HL-60 (cell line): ENCODE results near the gene RPIA.
A peak's percentile ranks its signal among the peaks of the same experiment; 100 is the strongest.

Source experiments
- DNase-seq, 2 experiments: peaks; one replicate each; pipeline ENCODE4 v3.0.0-alpha.2; 2010 to 2020; ENCODE audit warnings: low read depth in 1 of 2, low spot score in 1 of 2
- H3K27ac ChIP-seq: fragments of 250-450 bp; sonication (Bioruptor Pico); replicated peaks from 2 replicates; pipeline ENCODE4 v1.5.1; 2020; ENCODE audit warnings: mild to moderate bottlenecking, moderate library complexity
- H3K27me3 ChIP-seq: fragments of 250-450 bp; sonication (Bioruptor Pico); 2 replicates; pipeline ENCODE4 v1.5.1; 2021; ENCODE audit warnings: mild to moderate bottlenecking, moderate library complexity; ENCODE audit not compliant: insufficient read depth, poor library complexity, severe bottlenecking
- H3K4me3 ChIP-seq: replicated peaks from 2 replicates; pipeline ENCODE4 v1.5.1; 2011; ENCODE audit warnings: mild to moderate bottlenecking, control low read depth, low read length; ENCODE audit not compliant: insufficient read depth
- CTCF ChIP-seq: IDR thresholded peaks from one replicate; pipeline ENCODE4 v1.5.1; 2011; ENCODE audit warnings: low read length, control low read depth, inconsistent platforms; ENCODE audit not compliant: insufficient read depth
- GABPA ChIP-seq: IDR thresholded peaks from 2 replicates; pipeline ENCODE4 v1.6.1; 2012; ENCODE audit warnings: low read depth
- POLR2AphosphoS5 ChIP-seq: IDR thresholded peaks from 2 replicates; pipeline ENCODE4 v1.6.1; 2012; ENCODE audit warnings: low read depth
- SPI1 ChIP-seq: IDR thresholded peaks from 2 replicates; pipeline ENCODE4 v1.6.1; 2012; ENCODE audit warnings: low read depth, mild to moderate bottlenecking, borderline replicate concordance
- TF ChIP-seq, protein P1 (sequence below): IDR thresholded peaks from 2 replicates; pipeline ENCODE4 v1.6.1; 2012; ENCODE audit warnings: low read depth; ENCODE audit not compliant: insufficient replicate concordance

The RPIA gene

DNA sequence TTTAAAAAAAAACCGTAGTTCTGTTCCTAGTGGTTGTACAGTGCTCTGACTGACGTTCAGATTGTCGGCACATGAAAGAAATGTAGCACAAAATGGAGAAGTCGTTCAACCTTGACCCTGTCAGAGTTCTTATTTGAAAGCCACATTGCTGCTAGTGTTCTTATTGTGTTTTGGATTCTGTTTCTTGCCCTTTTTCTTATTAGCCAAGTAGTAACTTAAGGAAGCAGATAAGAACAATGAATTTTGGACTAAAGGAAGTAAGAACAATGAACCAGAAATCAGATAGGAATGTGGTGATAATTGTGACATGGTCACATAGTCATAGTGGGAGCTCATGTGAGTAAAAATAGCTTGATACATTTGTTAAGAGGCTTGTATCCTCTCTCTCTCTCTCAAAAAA is 45.9 kb downstream of the RPIA start:
- no peak for DNase-seq
- H3K4me3 ChIP-seq, result no peak overlapping the region
- H3K27me3 ChIP-seq, result no peaks in the 10 kb centered on the region
- no peak overlapping the region for H3K27ac ChIP-seq
- TF ChIP-seq, protein P1, sequence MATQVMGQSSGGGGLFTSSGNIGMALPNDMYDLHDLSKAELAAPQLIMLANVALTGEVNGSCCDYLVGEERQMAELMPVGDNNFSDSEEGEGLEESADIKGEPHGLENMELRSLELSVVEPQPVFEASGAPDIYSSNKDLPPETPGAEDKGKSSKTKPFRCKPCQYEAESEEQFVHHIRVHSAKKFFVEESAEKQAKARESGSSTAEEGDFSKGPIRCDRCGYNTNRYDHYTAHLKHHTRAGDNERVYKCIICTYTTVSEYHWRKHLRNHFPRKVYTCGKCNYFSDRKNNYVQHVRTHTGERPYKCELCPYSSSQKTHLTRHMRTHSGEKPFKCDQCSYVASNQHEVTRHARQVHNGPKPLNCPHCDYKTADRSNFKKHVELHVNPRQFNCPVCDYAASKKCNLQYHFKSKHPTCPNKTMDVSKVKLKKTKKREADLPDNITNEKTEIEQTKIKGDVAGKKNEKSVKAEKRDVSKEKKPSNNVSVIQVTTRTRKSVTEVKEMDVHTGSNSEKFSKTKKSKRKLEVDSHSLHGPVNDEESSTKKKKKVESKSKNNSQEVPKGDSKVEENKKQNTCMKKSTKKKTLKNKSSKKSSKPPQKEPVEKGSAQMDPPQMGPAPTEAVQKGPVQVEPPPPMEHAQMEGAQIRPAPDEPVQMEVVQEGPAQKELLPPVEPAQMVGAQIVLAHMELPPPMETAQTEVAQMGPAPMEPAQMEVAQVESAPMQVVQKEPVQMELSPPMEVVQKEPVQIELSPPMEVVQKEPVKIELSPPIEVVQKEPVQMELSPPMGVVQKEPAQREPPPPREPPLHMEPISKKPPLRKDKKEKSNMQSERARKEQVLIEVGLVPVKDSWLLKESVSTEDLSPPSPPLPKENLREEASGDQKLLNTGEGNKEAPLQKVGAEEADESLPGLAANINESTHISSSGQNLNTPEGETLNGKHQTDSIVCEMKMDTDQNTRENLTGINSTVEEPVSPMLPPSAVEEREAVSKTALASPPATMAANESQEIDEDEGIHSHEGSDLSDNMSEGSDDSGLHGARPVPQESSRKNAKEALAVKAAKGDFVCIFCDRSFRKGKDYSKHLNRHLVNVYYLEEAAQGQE, result no peak
- TF ChIP-seq CTCF (no peak), SPI1 (no peak), POLR2AphosphoS5 (no peak), GABPA (no peak)

GRCh38 chr2:88738271-88738670 is 46.8 kb downstream of the RPIA start:
- no peak overlapping the region for H3K4me3 ChIP-seq
- no peak overlapping the region for H3K27ac ChIP-seq
- H3K27me3 ChIP-seq, result no peaks in the 10 kb centered on the region
- DNase-seq, result no peak
- TF ChIP-seq POLR2AphosphoS5 (no peak), CTCF (no peak), SPI1 (no peak), GABPA (no peak)
- TF ChIP-seq, protein P1, result no peak

- Histone ChIP-seq H3K27me3 (no peaks in the 10 kb centered on the region), H3K4me3 (no peak overlapping the region), H3K27ac (no peak overlapping the region)
- DNase-seq, result peak; percentile 42 to 73
- TF ChIP-seq GABPA (no peak), CTCF (peak; percentile 95)
These were observed 48.6 kb downstream of the RPIA start for GRCh38 chr2:88739985-88740600.

DNA sequence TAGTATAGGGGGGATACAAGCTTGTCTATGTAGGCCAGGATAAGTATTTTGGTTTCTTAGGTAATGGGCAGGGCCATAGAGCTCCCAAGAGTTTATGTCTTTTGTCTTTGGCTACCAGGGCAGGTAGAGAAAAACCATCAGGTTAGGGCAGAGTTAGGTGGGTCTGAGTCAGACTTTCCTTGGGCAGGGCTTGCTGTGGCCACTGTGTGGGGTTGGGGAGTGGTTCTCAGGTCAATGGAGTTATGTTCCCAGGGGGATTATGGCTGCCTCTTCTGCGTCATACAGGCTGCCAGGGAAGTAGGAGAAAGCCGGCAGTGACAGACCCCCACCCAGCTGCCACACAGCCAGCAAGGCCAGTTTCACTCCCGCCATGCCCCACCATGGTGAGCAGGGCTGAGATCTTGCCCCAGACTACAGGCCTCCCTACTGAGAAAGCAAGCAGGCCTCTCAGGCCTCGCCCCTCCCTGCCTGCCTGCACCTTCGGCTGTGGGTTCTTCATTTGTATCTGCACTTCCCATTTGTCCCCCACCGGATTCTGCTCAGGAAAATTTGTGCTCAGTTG is 55.5 kb downstream of the RPIA start:
- DNase-seq, result no peak
- no peaks in the 10 kb centered on the region for H3K27me3 ChIP-seq
- TF ChIP-seq CTCF, result no peak
- TF ChIP-seq GABPA, result no peak
- TF ChIP-seq POLR2AphosphoS5, result no peak
- TF ChIP-seq SPI1, result no peak
- TF ChIP-seq, protein P1, result no peak
- no peak overlapping the region for H3K27ac ChIP-seq
- no peak overlapping the region for H3K4me3 ChIP-seq
